ENCODE measurements around the gene AFAP1L1. TPM values are rescaled to one million over a fixed set of nuclear protein-coding genes. Genes with fewer than 3 reads are reported as not detected.

AFAP1L1 gene
- total RNA-seq: 3.0 TPM

DNA sequence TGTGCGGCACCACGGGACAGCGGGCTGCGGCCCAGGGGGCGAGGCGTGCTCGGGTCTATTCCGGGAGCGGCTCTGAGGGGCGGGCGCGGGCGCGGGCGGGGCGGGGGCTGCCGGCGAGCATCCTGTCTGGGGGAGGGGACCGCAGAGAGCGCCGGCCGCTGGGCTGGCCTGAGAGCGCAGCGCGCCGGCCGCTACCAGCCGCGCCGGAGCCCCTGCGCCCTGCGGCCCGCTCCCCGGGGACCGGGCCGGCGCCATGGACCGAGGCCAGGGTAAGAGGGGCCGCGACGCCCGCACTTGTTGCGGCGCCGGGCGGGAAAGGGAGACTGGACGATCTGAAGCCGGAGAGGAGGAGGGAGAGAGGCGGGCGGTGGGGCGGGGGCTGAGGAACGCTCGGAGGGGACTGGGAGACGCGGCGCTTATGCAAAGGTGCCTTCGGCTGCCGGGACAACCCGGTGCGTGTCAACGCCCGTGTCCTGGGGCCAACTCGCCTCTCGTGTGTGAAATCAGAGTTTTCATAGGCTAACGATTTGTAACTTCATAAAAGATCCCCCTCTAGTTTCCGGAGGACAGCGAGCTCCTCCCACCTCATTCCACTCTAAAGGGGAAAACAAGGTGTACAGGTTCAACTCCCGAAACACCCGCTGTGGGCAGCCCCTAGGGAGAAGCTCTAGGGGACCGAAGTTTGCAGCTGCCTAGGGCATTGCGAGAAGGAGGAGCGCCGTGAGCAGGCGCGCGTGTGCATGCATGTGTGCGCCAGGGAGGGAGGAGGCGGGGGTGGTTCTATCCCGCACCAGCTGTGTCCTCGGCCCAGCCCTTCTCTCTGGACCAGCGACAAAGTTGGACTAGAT lies at the start of gene AFAP1L1:
TSS of gene AFAP1L1 (plus strand) at position 144 of the 848 bp plus-strand sequence. CDS start at position 254, 110 bp downstream.
- peak; percentile 71 for ATAC-seq

DNA sequence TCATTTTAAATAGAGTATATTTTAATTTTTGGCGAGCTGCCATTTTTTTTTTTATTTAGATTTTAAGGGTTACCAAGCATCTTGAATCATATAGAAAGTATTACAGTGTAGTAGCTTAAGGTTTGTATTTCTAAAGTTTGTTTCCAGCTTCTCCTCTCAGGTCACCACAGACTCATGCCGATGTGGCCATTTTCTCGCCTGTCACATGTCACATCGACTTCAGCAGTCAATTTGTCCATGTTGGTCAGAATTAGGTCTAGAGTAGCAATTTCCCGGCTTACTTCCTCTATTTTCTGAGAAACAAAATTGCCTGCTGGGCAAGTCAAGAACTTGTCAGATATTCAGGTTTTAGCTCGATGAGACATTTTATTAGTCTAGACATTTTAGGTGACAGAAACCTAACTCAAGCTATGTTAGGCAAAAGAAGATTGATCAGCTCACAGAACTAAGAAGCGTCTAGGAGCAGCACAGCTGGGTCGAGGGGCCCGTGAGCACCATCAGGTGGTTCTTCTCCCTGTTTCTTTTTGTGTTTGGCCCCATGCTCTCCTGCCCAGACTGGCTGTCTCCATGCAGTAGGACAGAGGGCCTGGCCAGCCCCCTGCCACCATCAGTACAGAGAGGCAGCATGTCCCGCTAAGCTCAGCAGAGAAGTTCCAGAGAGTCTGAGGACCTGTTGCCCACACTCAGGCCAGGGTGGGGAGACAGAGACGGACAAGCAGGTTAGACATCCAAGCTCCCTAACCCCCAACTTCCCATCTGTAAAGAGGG lies 48.4 kb upstream of the AFAP1L1 start:
- ATAC-seq: no peak

DNA sequence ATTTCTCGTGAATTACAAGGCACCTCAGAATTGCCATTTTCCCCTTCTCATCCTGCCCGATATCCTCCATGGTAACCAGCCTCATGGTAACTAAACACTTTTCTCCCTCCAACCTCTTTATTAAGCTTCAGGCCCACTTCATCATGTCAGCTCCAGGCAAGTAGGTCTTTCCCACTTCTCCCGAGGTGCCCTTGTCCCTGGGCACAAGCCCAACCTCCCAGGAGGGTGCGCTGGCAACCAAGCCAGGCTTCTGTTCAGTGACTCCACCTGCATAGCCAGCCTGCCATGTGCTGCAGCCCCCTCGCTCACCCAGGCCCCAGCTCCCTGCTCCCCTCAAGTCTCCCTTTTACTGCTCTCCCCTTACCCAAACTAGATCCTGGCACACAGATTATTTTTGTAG lies 47.4 kb upstream of the AFAP1L1 start:
- ATAC-seq: no peak

DNA sequence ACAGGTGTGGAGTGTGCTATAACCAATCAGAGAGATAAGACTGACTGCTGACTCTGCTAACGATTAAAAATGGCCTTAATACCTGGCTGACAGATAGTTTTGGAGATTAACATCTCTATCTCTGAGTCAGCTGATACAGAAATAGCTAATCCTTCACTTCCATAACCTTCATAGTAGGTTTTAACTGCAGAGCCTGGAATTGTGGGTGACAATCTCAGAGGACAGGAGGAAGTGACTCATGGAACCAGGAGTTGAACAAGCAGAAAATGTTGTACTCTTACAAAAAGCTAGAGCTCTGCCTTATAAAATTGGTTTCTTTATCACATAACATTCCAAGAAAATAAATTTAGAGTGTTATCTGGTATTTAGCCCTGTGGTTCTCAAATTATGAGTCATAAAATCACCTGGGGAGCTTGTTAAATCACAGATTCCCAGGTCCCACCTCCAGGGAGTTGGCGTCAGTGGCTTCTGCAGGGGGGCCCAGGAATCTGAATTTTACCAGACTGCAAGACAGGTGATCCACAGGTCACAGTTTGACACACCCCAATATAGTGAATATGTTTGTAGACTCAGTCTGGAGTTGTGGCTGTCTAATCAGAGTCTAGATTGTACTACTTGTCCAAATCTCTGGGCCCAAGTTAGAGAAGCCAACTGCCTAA lies 44.4 kb upstream of the AFAP1L1 start:
- no peak for ATAC-seq

DNA sequence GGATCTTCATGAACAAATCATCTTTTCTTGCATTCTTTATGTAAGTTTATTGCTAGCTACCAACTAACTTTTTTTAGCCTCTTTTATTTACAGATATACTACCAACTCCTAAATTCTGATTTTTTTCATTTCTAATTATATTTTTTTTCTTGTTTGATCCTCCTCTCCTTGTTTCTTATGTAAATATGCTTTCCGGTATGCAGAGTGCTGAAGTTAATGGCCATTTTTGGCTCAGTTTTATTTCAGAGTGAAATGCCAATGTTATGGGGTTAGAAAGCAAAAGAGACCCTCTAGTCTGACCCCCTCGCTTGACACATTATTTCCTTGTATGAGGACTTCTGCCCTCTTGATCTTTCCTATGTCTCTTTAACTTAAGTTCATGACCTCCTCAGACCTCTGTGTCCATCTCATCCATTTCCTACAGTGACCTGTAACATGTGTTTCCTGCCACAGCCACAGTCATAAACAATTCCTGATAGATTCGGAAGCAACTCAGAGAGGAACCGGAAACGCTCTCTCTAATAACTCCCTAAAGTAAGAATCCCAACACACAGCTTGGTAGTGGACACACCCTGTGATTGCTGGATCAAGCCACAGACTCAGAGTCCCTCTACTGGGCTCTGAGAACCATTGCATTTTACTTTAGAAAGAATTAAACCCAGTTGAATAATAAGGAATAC lies 42.9 kb upstream of the AFAP1L1 start:
- ATAC-seq: peak; percentile 96

DNA sequence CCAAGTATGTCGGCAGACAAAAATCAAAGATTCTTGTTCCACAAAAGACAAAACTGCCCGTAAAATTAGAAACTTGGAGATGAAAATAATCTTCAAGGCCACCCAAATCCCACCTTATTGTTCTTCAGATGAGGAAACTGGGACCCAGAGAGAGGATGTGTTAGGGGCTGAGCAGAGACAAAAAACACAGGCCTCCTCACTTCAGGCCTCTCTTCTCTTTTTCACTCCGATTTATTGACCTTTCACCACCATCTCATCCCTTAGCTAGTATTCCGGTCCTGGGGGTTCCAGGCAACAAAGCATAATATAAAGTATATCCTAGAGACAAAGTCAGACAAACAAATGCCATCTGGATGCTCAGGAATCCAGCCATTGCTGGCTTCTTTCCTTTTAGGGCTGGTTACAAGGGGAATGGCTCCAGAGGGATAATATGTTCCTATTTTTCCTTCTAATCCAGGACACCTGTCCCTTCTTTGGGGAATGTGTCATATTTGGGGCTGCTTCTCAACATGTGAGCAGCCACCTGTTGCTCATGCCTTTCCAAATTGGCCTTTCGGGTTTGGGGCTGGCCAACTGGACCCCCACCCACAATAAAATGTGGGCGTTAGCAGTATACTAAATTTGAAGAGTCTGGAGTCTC lies 42.2 kb upstream of the AFAP1L1 start:
- no peak for ATAC-seq

DNA sequence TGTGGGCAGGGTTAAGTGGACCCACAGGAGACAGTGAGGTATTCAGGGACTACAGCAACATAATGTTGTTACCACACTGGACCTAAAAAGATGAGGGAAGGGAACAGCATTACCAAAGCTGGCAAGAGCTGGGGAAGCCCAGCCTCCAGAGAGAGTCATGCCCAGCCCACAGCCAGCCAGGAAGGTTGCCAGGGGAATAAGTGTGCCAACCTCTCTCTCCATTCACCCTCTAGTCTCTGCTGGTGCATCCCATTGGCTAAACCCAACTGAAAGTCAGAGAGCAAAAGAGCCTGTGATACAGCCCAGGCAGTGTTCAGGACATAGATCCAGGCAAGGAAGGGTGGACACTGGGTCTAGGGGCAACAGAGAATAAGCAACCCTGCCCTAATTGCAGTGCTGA lies 35.8 kb upstream of the AFAP1L1 start:
- ATAC-seq: no peak

DNA sequence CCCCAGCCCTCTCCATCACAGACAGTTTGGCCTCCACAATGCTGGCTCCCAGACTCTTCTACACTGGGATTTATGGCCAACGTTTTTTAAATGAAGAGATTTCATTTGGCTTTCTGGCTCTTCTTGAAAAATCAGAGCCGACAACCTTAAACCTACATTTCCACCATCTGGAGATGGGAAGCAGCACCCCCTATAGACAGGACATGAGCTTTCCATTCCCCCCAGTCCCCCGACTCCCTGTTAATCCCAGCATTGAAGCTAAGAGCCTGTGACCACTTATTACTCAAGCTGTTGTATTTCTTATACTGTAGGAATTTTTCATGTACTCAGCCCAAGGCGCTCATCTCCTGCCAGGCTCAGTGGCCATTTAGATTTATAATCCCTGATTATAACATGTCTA lies 34.0 kb upstream of the AFAP1L1 start:
- no peak for ATAC-seq

DNA sequence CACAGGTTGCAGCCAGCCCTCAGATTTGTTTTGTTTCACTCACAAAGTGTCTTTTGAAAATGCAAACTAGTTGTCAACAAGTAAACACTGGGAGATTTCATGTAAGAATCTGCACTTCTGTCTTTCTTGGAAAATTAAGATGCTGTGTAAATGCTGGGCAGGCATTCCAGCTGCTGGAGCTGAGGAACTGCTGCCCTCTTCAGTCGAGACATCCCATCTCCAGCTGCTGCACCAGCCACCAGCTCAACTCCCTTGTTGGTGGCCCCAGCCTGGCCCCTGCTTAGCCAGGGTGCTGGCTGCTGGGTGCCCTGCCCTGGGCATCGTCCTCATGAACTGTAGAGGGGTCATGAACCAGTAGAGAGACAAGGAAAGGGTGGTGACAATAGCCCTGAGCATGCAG lies 33.1 kb upstream of the AFAP1L1 start:
- ATAC-seq: no peak

DNA sequence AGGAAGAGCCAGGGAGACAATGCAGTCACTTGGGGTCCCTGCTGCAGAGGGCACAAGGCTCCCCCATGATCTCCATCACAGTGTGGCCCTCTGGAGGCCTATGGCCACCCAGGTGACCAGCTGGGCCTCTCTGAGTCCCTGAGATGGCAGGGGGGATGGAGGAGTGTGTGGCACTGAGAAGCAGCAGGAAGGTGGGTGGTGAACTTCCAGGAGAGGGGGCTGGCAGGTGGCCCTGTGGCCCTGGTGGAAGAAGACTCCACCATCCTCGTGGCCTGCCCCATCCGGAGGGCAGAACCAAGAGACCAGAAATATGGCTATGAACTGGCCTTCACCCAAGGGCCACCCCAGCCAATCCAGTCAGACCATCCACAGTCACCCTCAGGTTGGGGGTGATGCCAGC lies 31.7 kb upstream of the AFAP1L1 start:
- ATAC-seq: no peak

DNA sequence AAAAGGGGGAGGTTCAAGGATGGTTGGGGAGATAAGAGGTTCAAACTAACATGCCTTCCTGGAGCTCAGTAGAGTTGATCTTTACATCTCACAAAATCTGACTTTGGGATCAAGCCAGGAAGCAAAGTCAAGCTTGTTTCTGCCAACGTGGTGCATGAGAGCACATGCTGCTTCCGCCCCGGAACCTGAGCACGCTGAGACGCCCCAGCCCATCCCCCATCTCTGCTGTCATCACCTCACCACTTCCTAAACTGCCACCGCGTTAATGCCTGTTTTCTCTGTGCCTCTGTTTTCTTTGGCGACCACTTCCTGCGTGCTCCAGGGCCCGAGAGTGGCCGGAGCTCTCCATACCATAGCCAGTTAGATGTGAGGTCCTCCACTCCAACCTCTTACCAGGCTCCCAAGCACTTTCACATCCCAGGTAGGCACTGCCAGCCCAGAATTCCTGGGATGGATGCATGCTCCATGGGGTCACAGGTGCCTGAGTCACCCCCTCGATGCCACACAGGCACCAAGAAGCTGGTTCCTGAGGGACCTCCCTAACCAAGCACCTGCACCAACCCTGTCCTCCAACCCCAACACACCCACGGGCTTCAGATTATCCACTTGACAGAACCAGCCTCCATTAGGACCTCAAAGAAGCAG lies 31.2 kb upstream of the AFAP1L1 start:
- ATAC-seq: peak; percentile 62

DNA sequence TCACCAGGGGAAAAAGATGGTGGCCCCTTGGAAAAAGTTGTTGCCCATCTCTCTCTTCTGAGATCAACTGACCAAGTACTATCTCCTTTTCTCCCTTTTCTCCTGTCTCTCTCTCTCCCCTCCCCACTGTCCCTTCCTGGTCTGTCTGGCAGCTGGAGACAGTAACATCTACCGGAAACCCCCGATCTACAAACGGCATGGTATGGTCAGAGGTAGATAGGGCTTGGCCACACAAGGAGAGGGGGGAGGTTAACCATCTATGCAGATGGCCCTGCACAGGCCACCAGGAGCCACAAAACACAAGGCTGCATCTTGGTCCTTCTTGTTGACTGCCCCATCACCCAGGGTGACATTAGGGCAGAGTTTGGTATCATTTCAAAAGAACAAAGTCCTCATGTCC lies 29.3 kb upstream of the AFAP1L1 start:
- ATAC-seq: no peak

DNA sequence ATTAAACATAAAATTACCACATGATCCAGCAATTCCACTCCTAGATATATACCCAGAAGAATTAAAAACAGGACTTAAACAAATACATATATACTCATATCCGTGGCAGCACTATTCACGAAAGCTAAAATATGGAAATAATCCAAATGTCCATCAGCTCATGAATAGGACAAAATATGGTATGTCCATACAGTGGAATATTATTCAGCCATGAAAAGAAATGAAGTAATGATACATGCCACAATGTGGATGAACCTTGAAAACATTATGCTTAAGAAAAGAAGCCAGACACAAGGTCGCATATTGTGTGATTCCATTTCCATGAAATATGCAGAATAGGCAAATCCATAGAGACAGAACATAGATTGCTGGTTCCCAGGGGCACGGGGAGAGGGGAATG lies 24.8 kb upstream of the AFAP1L1 start:
- ATAC-seq: no peak

DNA sequence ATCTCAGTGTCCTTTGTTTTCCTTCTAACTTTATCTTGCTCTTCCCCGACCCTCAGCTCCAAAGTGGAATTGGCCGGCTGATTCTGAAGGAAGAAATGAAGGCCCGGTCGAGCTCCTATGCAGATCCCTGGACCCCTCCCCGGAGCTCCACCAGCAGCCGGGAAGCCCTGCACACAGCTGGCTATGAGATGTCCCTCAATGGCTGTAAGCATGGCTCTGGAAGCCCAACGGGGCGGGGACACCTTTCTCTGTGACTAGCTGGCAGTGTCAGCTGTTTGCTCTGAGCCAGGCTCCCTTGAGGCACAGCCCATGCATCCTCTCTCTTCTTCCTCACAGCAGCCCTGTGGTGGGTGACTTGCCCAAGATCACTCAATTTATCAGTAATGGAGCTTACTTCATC lies 23.9 kb upstream of the AFAP1L1 start:
- no peak for ATAC-seq

DNA sequence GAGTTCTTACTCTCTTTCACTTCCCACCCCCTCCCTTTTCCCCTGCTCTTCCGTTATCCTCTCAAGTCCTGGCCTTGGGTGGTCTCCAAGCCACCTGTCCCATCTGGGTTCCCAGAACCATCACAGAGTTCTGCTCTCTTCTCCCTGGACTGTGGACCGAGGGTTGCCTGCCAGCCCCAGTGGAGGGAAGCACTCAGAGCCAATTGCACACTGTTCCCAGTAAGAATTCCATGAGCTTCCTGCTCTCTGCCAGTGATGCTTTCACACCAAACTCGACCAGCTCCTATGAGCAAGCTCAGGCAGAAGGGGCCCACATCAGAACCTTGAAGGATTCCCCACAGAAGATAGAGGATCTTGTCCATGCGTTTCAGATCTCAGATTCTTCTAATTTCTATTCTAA lies 20.1 kb upstream of the AFAP1L1 start:
- no peak for ATAC-seq

DNA sequence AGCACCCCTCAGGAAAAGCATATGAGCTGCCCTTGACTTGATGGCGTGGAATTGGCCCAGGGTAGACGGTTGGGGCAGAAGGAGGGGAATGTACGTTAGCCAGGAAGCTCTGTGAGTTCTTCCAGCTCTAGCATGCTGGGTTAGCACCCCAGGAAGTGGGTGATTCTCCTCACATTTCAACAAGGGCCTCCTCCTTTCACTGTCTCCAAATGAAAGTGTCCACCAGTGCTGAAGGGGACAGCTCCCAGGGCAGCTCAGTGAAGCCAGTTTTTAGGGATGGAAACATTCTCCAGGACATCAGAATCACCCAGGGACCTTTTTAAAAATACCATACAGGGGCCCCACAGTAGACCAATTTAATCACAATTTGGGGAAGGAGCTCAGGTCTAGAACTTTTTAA lies 17.2 kb upstream of the AFAP1L1 start:
- ATAC-seq: no peak

DNA sequence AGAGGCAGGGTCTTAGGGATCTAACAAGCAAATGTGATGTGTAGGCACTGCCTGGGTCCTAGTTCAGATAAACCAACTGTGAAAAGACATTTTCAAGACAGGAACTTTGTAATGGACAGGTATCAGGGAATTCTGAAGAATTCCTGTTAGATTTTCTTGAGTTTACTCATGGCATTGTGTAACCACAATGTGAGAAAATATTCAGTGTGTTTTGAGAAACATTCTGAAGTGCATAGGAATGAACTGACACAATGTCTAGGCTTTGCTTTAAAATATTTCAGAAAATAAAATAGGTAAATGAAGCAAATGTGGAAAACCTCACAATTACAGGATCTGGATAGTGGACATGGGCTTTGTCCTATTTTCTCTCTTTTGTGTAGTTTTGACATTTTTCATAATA lies 15.2 kb upstream of the AFAP1L1 start:
- ATAC-seq: no peak

DNA sequence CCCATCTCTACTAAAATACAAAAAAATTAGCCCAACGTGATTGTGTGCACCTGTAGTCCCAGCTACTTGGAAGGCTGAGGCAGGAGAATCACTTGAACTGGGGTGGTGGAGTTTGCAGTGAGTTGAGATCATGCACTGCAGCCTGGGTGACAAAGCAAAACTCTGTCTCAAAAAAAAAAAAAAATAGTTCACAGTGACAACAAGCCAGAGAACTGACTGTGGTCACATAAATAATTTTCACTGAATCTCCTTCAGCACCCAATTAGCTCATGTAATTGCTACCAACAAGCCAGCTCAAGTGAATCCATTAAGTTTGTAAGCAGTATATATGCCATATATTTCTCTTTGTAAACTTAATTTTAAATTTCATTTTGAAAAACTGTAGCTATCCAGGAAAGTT lies 14.5 kb upstream of the AFAP1L1 start:
- ATAC-seq: no peak

DNA sequence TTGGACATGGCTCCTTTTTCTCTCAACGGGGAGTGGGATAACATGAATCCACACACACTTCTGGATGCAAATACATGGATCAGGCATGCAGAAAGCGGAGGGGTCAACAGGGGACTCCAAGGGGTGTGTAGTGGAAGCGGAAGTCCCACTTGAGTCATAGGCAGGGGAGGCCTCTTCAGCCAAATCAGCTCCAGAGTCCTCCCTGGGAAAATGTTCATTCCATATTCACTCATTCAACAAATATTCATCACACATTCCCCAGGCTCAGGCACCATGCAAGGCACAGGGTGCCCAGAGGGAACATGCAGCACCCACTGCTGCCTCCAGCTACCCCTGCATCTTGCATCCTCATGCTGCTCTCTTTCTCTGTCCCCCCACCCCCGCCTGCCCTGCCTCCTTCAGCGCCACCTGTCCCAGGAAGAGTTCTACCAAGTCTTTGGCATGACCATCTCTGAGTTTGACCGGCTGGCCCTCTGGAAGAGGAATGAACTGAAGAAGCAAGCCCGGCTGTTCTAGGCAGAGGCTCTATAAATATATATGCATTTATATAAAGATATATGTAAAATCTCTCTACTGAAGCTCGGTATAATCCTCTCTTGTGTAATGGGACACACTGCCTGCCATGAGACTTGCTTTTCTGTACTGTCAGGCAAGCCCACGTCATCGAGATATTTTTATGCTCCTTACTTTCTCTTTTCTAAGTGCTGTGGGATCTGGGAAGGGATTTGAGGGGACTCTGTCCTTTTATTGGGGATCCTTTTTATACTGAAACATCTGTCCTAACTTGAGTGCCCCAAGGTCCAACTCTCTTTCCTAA lies 13.6 kb upstream of the AFAP1L1 start:
- ATAC-seq: no peak

DNA sequence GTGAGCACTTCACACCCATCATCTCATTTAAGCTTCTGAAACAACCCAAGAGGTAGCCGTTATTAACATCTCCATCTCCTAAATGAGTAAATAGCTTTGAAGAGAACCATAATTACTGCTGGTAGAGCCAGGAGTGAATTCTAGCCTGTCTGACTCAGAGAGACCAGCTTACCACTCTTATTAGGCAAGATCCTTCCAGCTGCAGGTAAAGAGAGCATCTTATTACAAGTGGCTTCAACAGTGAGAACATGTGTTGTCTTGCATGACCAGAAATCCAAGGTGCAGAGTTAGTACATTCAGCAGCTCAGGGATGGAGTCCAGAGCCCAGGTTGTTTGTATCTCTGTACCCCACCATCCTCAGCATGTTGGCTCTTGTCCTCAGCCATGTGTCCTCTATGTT lies 10.9 kb upstream of the AFAP1L1 start:
- ATAC-seq: no peak

DNA sequence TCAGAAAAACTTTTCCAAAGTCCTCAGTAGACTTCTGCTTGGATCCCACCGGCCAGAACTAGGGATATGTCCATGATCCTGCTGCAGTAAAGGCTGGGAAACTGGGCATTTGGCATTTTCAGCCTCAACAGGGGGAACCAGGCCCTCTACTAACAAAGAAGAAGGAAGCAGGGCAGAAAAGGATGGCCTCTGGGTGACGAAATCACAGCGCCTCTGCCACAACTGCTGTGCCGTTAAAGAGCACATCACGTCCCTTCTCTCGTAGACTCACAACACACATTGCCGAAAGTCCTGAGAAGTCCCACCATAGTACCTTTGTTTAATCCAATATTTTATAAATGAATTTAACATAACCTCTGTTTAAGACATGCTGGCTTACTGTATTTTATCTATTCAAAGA lies 10.4 kb upstream of the AFAP1L1 start:
- no peak for ATAC-seq

Data from esophagus mucosa (tissue), 1 donor.